GM12875 (cell line): ENCODE measurements around the gene TSPAN32.

ENCODE experiments used
- H3K4me3 ChIP-seq: one replicate; pipeline ENCODE4 v1.5.1; 2011; ENCODE audit warnings: low read depth, low read length, control low read depth
- CTCF ChIP-seq: IDR thresholded peaks from 2 replicates; pipeline ENCODE4 v1.5.1; 2011; ENCODE audit warnings: low read depth, mild to moderate bottlenecking, control low read depth, inconsistent platforms, low read length, moderate library complexity, borderline replicate concordance; ENCODE audit not compliant: insufficient read depth

Gene TSPAN32

GRCh38 chr11:2297623-2298030 lies 4.2 kb upstream of the TSPAN32 start:
- no peak for TF ChIP-seq CTCF
- no peak overlapping the region for H3K4me3 ChIP-seq

GRCh38 chr11:2298131-2298794 lies 3.5 kb upstream of the TSPAN32 start:
- no peak overlapping the region for H3K4me3 ChIP-seq
- no peak for TF ChIP-seq CTCF

- no peak overlapping the region for H3K4me3 ChIP-seq
- no peak; the same call in 1 of the 2 replicates for TF ChIP-seq CTCF
Measured at GRCh38 chr11:2298795-2299761, 2.7 kb upstream of the TSPAN32 start.

GRCh38 chr11:2299773-2300172 lies 2.0 kb upstream of the TSPAN32 start:
- H3K4me3 ChIP-seq, result no peak overlapping the region
- TF ChIP-seq CTCF, result no peak

GRCh38 chr11:2300290-2300935 lies 1.4 kb upstream of the TSPAN32 start:
- no peak for TF ChIP-seq CTCF
- H3K4me3 ChIP-seq, result no peak overlapping the region

GRCh38 chr11:2300936-2301630 lies 730 bp upstream of the TSPAN32 start:
- H3K4me3 ChIP-seq, result no peak overlapping the region
- TF ChIP-seq CTCF, result no peak
